A673 (cell line): ENCODE results near the gene SEMA5B. TPM values are rescaled to one million over a fixed set of nuclear protein-coding genes. Genes with fewer than 3 reads are reported as not detected.

ENCODE experiments used
- BruUV-seq: library from RNA; stranded (reverse); fragments of 400-500 nt; replicated peaks from 2 replicates; lab custom pipeline; 2021; lab: Mats Ljungman, UMichigan
- CTCF ChIA-PET: fragments of 300-600 bp; sonication (Branson Sonifier 250); formaldehyde crosslinking; loops from one replicate; lab custom pipeline; 2022; ENCODE audit warnings: antibody characterized with exemption; lab: Charles Lee
- POLR2A ChIA-PET: fragments of 300-600 bp; sonication (Branson Sonifier 250); formaldehyde crosslinking; loops from one replicate; lab custom pipeline; 2022; ENCODE audit warnings: antibody characterized with exemption; ENCODE audit not compliant: low non-redundant PET; lab: Charles Lee
- DNase-seq: peaks from one replicate; pipeline ENCODE4 v3.0.0-alpha.2; 2015; ENCODE audit warnings: low spot score
- H3K27ac ChIP-seq: fragments of 200-600 bp; sonication (generic); 2 replicates; pipeline ENCODE4 v1.5.1; 2016; ENCODE audit warnings: mixed run types, low read depth, mild to moderate bottlenecking, mixed read lengths, antibody characterized with exemption, low read length; ENCODE audit not compliant: poor library complexity, severe bottlenecking
- H3K27me3 ChIP-seq: fragments of 200-600 bp; sonication (generic); replicated peaks from 2 replicates; pipeline ENCODE4 v1.6.1; 2017; ENCODE audit warnings: mixed run types, low read depth, mild to moderate bottlenecking, mixed read lengths, antibody characterized with exemption, low read length; ENCODE audit not compliant: insufficient read depth, poor library complexity
- H3K36me3 ChIP-seq: fragments of 200-600 bp; sonication (generic); 2 replicates; pipeline ENCODE4 v1.6.1; 2016; ENCODE audit warnings: mixed run types, mild to moderate bottlenecking, mixed read lengths, antibody characterized with exemption, low read length; ENCODE audit not compliant: insufficient read depth, poor library complexity, severe bottlenecking
- H3K4me1 ChIP-seq: fragments of 200-600 bp; sonication (generic); 2 replicates; pipeline ENCODE4 v1.6.1; 2017; ENCODE audit warnings: mixed run types, mild to moderate bottlenecking, mixed read lengths, antibody characterized with exemption, low read length; ENCODE audit not compliant: insufficient read depth, poor library complexity, severe bottlenecking
- H3K4me3 ChIP-seq: fragments of 200-600 bp; sonication (generic); 2 replicates; pipeline ENCODE4 v1.5.1; 2016; ENCODE audit warnings: low read depth, mixed run types, mild to moderate bottlenecking, mixed read lengths, low read length; ENCODE audit not compliant: poor library complexity, severe bottlenecking
- H3K9me3 ChIP-seq: fragments of 200-600 bp; sonication (generic); 2 replicates; pipeline ENCODE4 v1.6.1; 2016; ENCODE audit warnings: mixed run types, low read depth, mild to moderate bottlenecking, mixed read lengths, antibody characterized with exemption, low read length; ENCODE audit not compliant: poor library complexity, severe bottlenecking
- EZH2 ChIP-seq: fragments of 200-600 bp; sonication (generic); IDR thresholded peaks from 2 replicates; pipeline ENCODE4 v1.6.1; 2017; ENCODE audit warnings: borderline replicate concordance, low read depth, mild to moderate bottlenecking, mixed read lengths, antibody characterized with exemption, low read length; ENCODE audit not compliant: poor library complexity, severe bottlenecking
- intact Hi-C: fragments of 100-400 bp; cut with micrococcal nuclease; formaldehyde crosslinking; loops from one replicate; pipeline ENCODE4 v1.10.0; 2022; ENCODE audit not compliant: unreplicated experiment
- total RNA-seq: library from RNA; stranded (reverse); gene quantifications from 2 replicates; pipeline ENCODE4 v1.2.3, GENCODE V29; 2021
- TF ChIP-seq, protein P1 (sequence below): fragments of 300-800, 200-600 bp; sonication (generic); conservative IDR thresholded peaks from 2 replicates; pipeline ENCODE4 v1.5.1; 2017; ENCODE audit warnings: low read depth, mild to moderate bottlenecking, antibody characterized with exemption, low read length, moderate library complexity, mixed read lengths

Gene SEMA5B
- total RNA-seq, 1 experiment from 2014 or later, result 7.6 TPM

DNA sequence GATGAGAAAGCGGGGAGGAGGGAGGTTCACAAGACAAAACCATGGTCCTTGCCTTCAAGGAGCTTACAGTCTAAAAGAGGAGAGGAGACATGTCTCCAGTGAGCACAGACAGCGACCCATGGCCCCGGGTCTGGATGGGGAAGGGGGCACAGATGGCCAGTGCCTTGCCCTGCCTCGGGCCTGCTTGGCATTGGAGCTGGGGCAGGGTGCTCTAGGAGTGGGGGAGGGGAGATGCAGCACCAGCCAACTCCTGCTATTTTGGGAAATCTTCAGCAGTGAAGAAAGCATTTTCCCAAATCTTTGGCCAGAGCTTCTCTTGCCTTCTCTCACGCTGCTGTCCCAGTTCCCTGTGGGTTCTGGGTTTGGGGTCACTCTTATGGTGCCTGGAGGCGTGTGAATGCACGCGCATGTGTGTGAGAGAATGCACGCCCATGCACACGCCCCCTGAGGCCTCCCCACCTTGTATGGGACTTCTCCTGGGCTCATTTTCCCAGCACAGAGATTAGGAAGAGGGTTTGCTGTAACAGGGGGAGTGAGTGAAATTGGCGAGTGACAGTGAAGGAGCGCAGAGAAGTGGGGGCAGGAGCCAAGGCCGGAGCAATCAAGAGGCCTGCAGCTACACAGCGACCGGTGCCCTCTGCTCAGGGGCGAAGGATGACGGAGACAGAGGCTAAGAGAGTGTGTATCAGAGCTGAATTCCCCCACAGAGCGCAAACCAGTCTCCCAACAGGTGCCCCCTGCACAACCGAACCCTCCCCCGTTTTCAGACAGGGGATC is 71.5 kb downstream of the SEMA5B start:
- no peak for DNase-seq
- no peak overlapping the region for H3K27ac ChIP-seq
- H3K36me3 ChIP-seq, result no peaks in the 10 kb centered on the region
- TF ChIP-seq, protein P1, sequence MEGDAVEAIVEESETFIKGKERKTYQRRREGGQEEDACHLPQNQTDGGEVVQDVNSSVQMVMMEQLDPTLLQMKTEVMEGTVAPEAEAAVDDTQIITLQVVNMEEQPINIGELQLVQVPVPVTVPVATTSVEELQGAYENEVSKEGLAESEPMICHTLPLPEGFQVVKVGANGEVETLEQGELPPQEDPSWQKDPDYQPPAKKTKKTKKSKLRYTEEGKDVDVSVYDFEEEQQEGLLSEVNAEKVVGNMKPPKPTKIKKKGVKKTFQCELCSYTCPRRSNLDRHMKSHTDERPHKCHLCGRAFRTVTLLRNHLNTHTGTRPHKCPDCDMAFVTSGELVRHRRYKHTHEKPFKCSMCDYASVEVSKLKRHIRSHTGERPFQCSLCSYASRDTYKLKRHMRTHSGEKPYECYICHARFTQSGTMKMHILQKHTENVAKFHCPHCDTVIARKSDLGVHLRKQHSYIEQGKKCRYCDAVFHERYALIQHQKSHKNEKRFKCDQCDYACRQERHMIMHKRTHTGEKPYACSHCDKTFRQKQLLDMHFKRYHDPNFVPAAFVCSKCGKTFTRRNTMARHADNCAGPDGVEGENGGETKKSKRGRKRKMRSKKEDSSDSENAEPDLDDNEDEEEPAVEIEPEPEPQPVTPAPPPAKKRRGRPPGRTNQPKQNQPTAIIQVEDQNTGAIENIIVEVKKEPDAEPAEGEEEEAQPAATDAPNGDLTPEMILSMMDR, result no peak
- TF ChIP-seq EZH2, result no peak
- ChIA-PET CTCF (no interaction called here), POLR2A (no interaction called here)
- intact Hi-C loops, result no loop called here
- H3K4me3 ChIP-seq, result no peak overlapping the region
- no peaks in the 10 kb centered on the region for H3K4me1 ChIP-seq
- no peaks in the 10 kb centered on the region for H3K9me3 ChIP-seq
- BruUV-seq, result no TSS peak
- peaks cover 52% of the 10 kb centered on the region for H3K27me3 ChIP-seq

DNA sequence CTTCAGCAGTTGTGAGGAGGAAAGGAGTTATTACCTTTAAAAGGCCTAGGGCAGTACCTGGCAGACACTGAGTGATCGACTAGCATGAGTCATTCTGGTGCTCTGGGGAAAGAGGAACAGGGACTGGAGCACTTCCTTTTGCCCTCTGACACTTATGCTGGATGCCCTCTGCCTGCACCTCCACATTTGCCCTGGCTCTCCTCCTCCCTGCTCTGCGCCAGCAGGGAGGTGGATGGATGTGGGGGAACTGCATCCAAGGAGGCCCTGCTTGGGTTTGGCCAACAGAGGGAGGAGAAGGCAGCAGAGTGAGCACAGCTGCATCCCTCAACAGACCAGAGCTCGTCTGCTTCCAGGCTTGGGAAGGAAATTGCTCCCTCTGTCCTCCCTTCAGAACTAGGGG is 75.0 kb downstream of the SEMA5B start:
- no peak overlapping the region for H3K4me3 ChIP-seq
- intact Hi-C loops, result no loop called here
- no peak overlapping the region for H3K27ac ChIP-seq
- no peak for TF ChIP-seq EZH2
- TF ChIP-seq, protein P1, result no peak
- H3K36me3 ChIP-seq, result no peaks in the 10 kb centered on the region
- DNase-seq, result no peak
- POLR2A ChIA-PET, result no interaction called here
- no peaks in the 10 kb centered on the region for H3K9me3 ChIP-seq
- BruUV-seq, result no TSS peak
- peaks cover 3% of the 10 kb centered on the region for H3K4me1 ChIP-seq
- H3K27me3 ChIP-seq, result peaks cover 46% of the 10 kb centered on the region
- CTCF ChIA-PET, result no interaction called here

DNA sequence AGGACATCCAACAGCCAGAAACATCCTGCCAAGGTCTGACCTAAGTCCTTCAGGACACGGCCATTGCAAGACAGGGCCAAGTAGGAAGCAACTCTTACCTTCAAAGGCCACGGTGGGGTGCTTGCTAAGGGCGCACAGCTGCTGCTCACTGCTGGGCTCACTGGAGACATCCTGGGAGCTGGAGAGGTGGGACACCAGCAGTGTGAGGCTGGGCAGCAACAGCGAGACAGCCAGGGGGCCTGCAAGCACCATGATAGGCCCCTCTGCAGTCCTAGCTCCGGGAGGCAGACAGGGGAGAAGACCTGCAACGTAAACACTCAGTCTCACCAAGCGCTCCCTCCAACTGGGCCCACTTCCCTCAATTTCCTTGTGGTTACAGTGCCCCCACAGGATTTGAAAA is 79.2 kb downstream of the SEMA5B start:
- Histone ChIP-seq H3K9me3 (no peaks in the 10 kb centered on the region), H3K36me3 (no peaks in the 10 kb centered on the region), H3K27me3 (peaks cover 31% of the 10 kb centered on the region), H3K27ac (no peak overlapping the region), H3K4me1 (peaks cover 31% of the 10 kb centered on the region), H3K4me3 (no peak overlapping the region)
- BruUV-seq, result no TSS peak
- intact Hi-C loops, result loop anchor here (5.0 kb wide), 1 partner anchor 34 kb away; no protein-coding TSS in a partner anchor
- DNase-seq, result peak; percentile 13
- POLR2A ChIA-PET, result no interaction called here
- CTCF ChIA-PET, result no interaction called here
- TF ChIP-seq EZH2, result no peak
- TF ChIP-seq, protein P1, result 0 out of 2 replicates have a peak, but pooled peaks have one; percentile 14
